Measurements from ENCODE around the gene MRPS31.

MRPS31 gene

DNA sequence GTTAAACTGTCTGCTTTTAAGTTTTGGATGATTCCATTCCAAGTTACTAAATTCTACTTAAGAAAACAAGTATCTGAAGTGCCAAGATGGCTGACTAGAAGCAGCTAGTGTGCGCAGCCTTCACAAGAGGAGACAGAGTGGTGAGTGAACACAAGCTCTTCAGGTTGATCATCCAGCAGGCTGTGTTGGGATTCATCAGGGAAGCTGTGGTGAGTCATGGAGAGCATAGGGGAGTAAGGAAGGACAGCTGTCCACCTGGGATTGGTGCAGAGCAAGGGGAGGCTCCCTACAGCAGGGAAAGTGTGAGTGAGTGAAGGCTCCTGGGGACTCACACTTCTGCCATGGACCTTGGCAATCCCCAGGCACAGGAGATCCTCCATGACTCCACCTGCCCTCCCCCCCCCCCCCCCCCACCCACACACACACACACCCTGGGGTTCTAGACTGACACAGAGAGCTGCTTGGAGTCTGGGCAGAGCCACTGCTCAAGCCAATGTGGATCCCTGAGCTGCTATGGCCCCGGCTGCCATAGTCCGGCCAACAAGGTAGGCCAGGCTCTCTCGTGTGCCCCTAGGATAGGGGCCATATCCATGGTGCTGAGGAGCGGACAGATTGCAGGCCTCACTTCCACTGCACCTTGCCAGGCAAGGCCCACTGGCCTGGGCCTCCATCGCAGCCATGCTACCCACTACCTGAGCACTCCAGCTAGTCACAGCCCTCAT lies 41.9 kb upstream of the MRPS31 start:
- Histone ChIP-seq H3K27me3 (replicated peaks; ENCODE audit: control insufficient read depth, insufficient read depth, low read length) (no peaks in the 10 kb centered on the region), H3K4me3 (replicated peaks; ENCODE audit: low read depth, low read length) (no peak overlapping the region), H3K36me3 (ENCODE audit: control insufficient read depth, insufficient read depth, low read length) (peaks cover 1% of the 10 kb centered on the region)
- TF ChIP-seq CTCF (IDR thresholded peaks at IDR 0.05; ENCODE audit: insufficient read depth, low read length, poor library complexity, severe bottlenecking), result no peak
- no peak for DNase-seq (ENCODE audit: extremely low read depth, insufficient read length)

- TF ChIP-seq CTCF (IDR thresholded peaks at IDR 0.05; ENCODE audit: insufficient read depth, low read length, poor library complexity, severe bottlenecking), result no peak
- peaks cover 1% of the 10 kb centered on the region for H3K36me3 ChIP-seq (ENCODE audit: control insufficient read depth, insufficient read depth, low read length)
- no peak overlapping the region for H3K4me3 ChIP-seq (replicated peaks; ENCODE audit: low read depth, low read length)
- H3K27me3 ChIP-seq (replicated peaks; ENCODE audit: control insufficient read depth, insufficient read depth, low read length), result no peaks in the 10 kb centered on the region
- no peak for DNase-seq (ENCODE audit: extremely low read depth, insufficient read length)
Measured at GRCh38 chr13:40812102-40812501, 41.1 kb upstream of the MRPS31 start.

GRCh38 chr13:40809471-40809870 lies 38.5 kb upstream of the MRPS31 start:
- H3K4me3 ChIP-seq (replicated peaks; ENCODE audit: low read depth, low read length), result no peak overlapping the region
- no peak for TF ChIP-seq CTCF (IDR thresholded peaks at IDR 0.05; ENCODE audit: insufficient read depth, low read length, poor library complexity, severe bottlenecking)
- no peaks in the 10 kb centered on the region for H3K27me3 ChIP-seq (replicated peaks; ENCODE audit: control insufficient read depth, insufficient read depth, low read length)
- peaks cover 1% of the 10 kb centered on the region for H3K36me3 ChIP-seq (ENCODE audit: control insufficient read depth, insufficient read depth, low read length)
- no peak for DNase-seq (ENCODE audit: extremely low read depth, insufficient read length)

GRCh38 chr13:40806241-40806640 lies 35.3 kb upstream of the MRPS31 start:
- no peak for DNase-seq (ENCODE audit: extremely low read depth, insufficient read length)
- Histone ChIP-seq H3K27me3 (replicated peaks; ENCODE audit: control insufficient read depth, insufficient read depth, low read length) (no peaks in the 10 kb centered on the region), H3K4me3 (replicated peaks; ENCODE audit: low read depth, low read length) (no peak overlapping the region), H3K36me3 (ENCODE audit: control insufficient read depth, insufficient read depth, low read length) (no peaks in the 10 kb centered on the region; the same call in none of the 2 replicates)
- no peak for TF ChIP-seq CTCF (IDR thresholded peaks at IDR 0.05; ENCODE audit: insufficient read depth, low read length, poor library complexity, severe bottlenecking)

DNA sequence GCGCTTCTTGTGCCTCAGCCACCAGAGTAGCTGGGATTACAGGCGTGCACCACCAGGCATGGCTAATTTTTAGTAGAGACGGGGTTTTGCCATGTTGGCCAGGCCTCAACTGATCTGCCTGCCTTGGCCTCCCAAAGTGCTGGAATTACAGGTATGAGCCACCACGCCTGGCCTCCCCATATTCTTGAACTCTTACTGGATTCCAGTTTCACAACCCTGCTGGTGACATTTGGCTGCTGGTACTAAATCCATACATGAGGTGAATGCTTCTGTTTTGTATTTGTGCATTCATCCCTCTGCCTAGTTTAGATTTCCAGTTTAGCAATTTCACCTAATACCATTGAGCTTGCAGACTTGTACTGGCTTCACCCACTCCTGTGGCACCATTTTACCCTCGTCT lies 32.3 kb upstream of the MRPS31 start:
- TF ChIP-seq CTCF (IDR thresholded peaks at IDR 0.05; ENCODE audit: insufficient read depth, low read length, poor library complexity, severe bottlenecking), result no peak
- Histone ChIP-seq H3K4me3 (replicated peaks; ENCODE audit: low read depth, low read length) (no peak overlapping the region), H3K36me3 (ENCODE audit: control insufficient read depth, insufficient read depth, low read length) (peaks cover 12% of the 10 kb centered on the region), H3K27me3 (replicated peaks; ENCODE audit: control insufficient read depth, insufficient read depth, low read length) (no peaks in the 10 kb centered on the region)
- no peak for DNase-seq (ENCODE audit: extremely low read depth, insufficient read length)
